CD4-positive, CD25-positive, alpha-beta regulatory T cell (primary cell): ENCODE results near the gene DPYD. TPM values are rescaled to one million over a fixed set of nuclear protein-coding genes. Genes with fewer than 3 reads are reported as not detected.
"Not testable (repeated sequence)": the region's sequence is repeated elsewhere in the genome, so short reads cannot be mapped to it uniquely, and the experiment has no call there.

Experiments
- ATAC-seq, 2 donors: fragments of 150-1000 bp; cut with Tn5 transposase; one replicate each; pipeline ENCODE4 v1.10.0; 2021; ENCODE audit warnings: low read depth in 2 of 2, moderate number of reproducible peaks in 2 of 2, moderate library complexity in 1 of 2
- DNase-seq, 3 donors: peaks; one replicate each; pipeline versions ENCODE4 v3.0.0 to v3.0.0-alpha.2; 2012 to 2022; ENCODE audit warnings: mixed read lengths in 1 of 3
- H3K27ac ChIP-seq: one replicate; pipeline ENCODE4 v1.7.0; 2013; ENCODE audit warnings: mild to moderate bottlenecking, low read length; ENCODE audit not compliant: insufficient read depth, poor library complexity, severe bottlenecking
- H3K27me3 ChIP-seq: one replicate; pipeline ENCODE4 v1.7.0; 2013; ENCODE audit warnings: low read length; ENCODE audit not compliant: control insufficient read depth, insufficient read depth
- H3K36me3 ChIP-seq: one replicate; pipeline ENCODE4 v1.7.0; 2013; ENCODE audit warnings: mild to moderate bottlenecking, low read length, moderate library complexity; ENCODE audit not compliant: control insufficient read depth, insufficient read depth
- H3K4me1 ChIP-seq: 2 replicates; pipeline ENCODE4 v1.7.0; 2013; ENCODE audit warnings: mild to moderate bottlenecking, low read length; ENCODE audit not compliant: insufficient read depth, control insufficient read depth, poor library complexity, severe bottlenecking
- H3K4me3 ChIP-seq: one replicate; pipeline ENCODE4 v1.7.0; 2013; ENCODE audit warnings: low read depth, mild to moderate bottlenecking, low read length, moderate library complexity
- H3K9me3 ChIP-seq, 2 experiments: 1 replicate in 1 of 2; 2 replicates in 1 of 2; pipeline ENCODE4 v1.7.0; 2013; ENCODE audit warnings: low read length in 2 of 2, mild to moderate bottlenecking in 1 of 2, moderate library complexity in 1 of 2; ENCODE audit not compliant: control insufficient read depth in 2 of 2
- H3K27ac Mint-ChIP-seq, 3 donors: one replicate each; pipeline ENCODE4 v1.8.0; 2020 to 2022; ENCODE audit warnings: mild to moderate bottlenecking in 3 of 3, mixed read lengths in 3 of 3, moderate library complexity in 2 of 3
- H3K27me3 Mint-ChIP-seq: one replicate; pipeline ENCODE4 v1.8.0; 2022; ENCODE audit warnings: mild to moderate bottlenecking, mixed read lengths
- H3K36me3 Mint-ChIP-seq: one replicate; pipeline ENCODE4 v1.8.0; 2020; ENCODE audit warnings: mixed read lengths
- H3K4me1 Mint-ChIP-seq, 4 donors: one replicate each; pipeline ENCODE4 v1.8.0; 2020 to 2022; ENCODE audit warnings: mixed read lengths in 4 of 4, mild to moderate bottlenecking in 1 of 4
- H3K4me3 Mint-ChIP-seq, 4 donors: one replicate each; pipeline ENCODE4 v1.8.0; 2020 to 2022; ENCODE audit warnings: mild to moderate bottlenecking in 4 of 4, mixed read lengths in 4 of 4, moderate library complexity in 3 of 4
- H3K9me3 Mint-ChIP-seq, 7 donors: one replicate each; pipeline ENCODE4 v1.8.0; 2020 to 2022; ENCODE audit warnings: mixed read lengths in 7 of 7, mild to moderate bottlenecking in 3 of 7, moderate library complexity in 2 of 7
- polyA plus RNA-seq, 4 donors: library from polyadenylated mRNA; unstranded; fragments of 300-500 nt; fragmentation: Illumina TruSeq; gene quantifications; one replicate each; pipeline ENCODE4 v1.2.3, GENCODE V29; 2021
- total RNA-seq: library from RNA; stranded (reverse); gene quantifications from one replicate; pipeline ENCODE4 v1.2.3, GENCODE V29; 2022

The DPYD gene
- total and polyA plus RNA-seq, 5 donors from 2014 or later: 47.6 to 87.3 (median 55.2) TPM

- no peak overlapping the region for H3K4me3 ChIP-seq
- DNase-seq: no peak
- H3K36me3 ChIP-seq: no peaks in the 10 kb centered on the region
- Mint-ChIP-seq H3K36me3 (peaks cover 14% of the 10 kb centered on the region), H3K27me3 (no peaks in the 10 kb centered on the region), H3K27ac (no peak overlapping the region), H3K4me1 (peaks cover 0 to 11% (median 1%) of the 10 kb centered on the region in 4 donors), H3K9me3 (peaks cover 0 to 4% (median 0%) of the 10 kb centered on the region in 7 donors), H3K4me3 (no peak overlapping the region)
- no peak for ATAC-seq
- H3K9me3 ChIP-seq: no peaks in the 10 kb centered on the region
- no peaks in the 10 kb centered on the region for H3K4me1 ChIP-seq
- H3K27ac ChIP-seq: no peak overlapping the region
- H3K27me3 ChIP-seq: no peaks in the 10 kb centered on the region
These were observed 673.6 kb downstream of the DPYD start for GRCh38 chr1:97247196-97247595.

- H3K9me3 ChIP-seq: no peaks in the 10 kb centered on the region
- H3K27ac Mint-ChIP-seq: no peak overlapping the region
- peaks cover 0 to 4% (median 0%) of the 10 kb centered on the region in 7 donors for H3K9me3 Mint-ChIP-seq
- peaks cover 8% of the 10 kb centered on the region for H3K36me3 Mint-ChIP-seq
- peaks cover 0 to 11% (median 1%) of the 10 kb centered on the region in 4 donors for H3K4me1 Mint-ChIP-seq
- H3K4me3 Mint-ChIP-seq: no peak overlapping the region
- no peaks in the 10 kb centered on the region for H3K27me3 ChIP-seq
- no peaks in the 10 kb centered on the region for H3K36me3 ChIP-seq
- no peak for ATAC-seq
- H3K27me3 Mint-ChIP-seq: no peaks in the 10 kb centered on the region
- no peaks in the 10 kb centered on the region for H3K4me1 ChIP-seq
- H3K4me3 ChIP-seq: no peak overlapping the region
- no peak for DNase-seq
- no peak overlapping the region for H3K27ac ChIP-seq
These were observed 675.2 kb downstream of the DPYD start for GRCh38 chr1:97245682-97246081.

GRCh38 chr1:97245026-97245425 is 675.8 kb downstream of the DPYD start:
- H3K27me3 ChIP-seq: no peaks in the 10 kb centered on the region
- no peak overlapping the region for H3K4me3 ChIP-seq
- Mint-ChIP-seq H3K27me3 (no peaks in the 10 kb centered on the region), H3K9me3 (peaks cover 0 to 4% (median 0%) of the 10 kb centered on the region in 7 donors), H3K27ac (no peak overlapping the region), H3K4me1 (peaks cover 0 to 11% (median 1%) of the 10 kb centered on the region in 4 donors), H3K36me3 (peaks cover 4% of the 10 kb centered on the region), H3K4me3 (no peak overlapping the region)
- H3K4me1 ChIP-seq: no peaks in the 10 kb centered on the region
- no peak overlapping the region for H3K27ac ChIP-seq
- H3K9me3 ChIP-seq: no peaks in the 10 kb centered on the region
- ATAC-seq (no peak), DNase-seq (no peak)
- H3K36me3 ChIP-seq: no peaks in the 10 kb centered on the region

- Histone ChIP-seq H3K4me1 (no peaks in the 10 kb centered on the region), H3K9me3 (no peaks in the 10 kb centered on the region), H3K36me3 (no peaks in the 10 kb centered on the region), H3K4me3 (no peak overlapping the region), H3K27ac (no peak overlapping the region), H3K27me3 (no peaks in the 10 kb centered on the region)
- no peak overlapping the region for H3K4me3 Mint-ChIP-seq
- peaks cover 0 to 4% (median 0%) of the 10 kb centered on the region in 7 donors for H3K9me3 Mint-ChIP-seq
- H3K36me3 Mint-ChIP-seq: peaks cover 2% of the 10 kb centered on the region
- DNase-seq: peak in 1 of 3 donors; percentile 29
- H3K27me3 Mint-ChIP-seq: no peaks in the 10 kb centered on the region
- peaks cover 0 to 11% (median 1%) of the 10 kb centered on the region in 4 donors for H3K4me1 Mint-ChIP-seq
- ATAC-seq: no peak
- H3K27ac Mint-ChIP-seq: no peak overlapping the region
These were observed 676.8 kb downstream of the DPYD start for GRCh38 chr1:97243973-97244560.

- ATAC-seq (no peak), DNase-seq (no peak)
- no peaks in the 10 kb centered on the region for H3K4me1 Mint-ChIP-seq
These were observed 682.0 kb downstream of the DPYD start for GRCh38 chr1:97238816-97239215.

GRCh38 chr1:97231354-97231753 is 689.5 kb downstream of the DPYD start:
- ATAC-seq, H3K9me3 ChIP-seq, H3K4me3 ChIP-seq, H3K4me1 ChIP-seq, DNase-seq, H3K4me3 Mint-ChIP-seq, H3K27me3 ChIP-seq, H3K27ac Mint-ChIP-seq, H3K9me3 Mint-ChIP-seq, H3K27me3 Mint-ChIP-seq, H3K27ac ChIP-seq, H3K4me1 Mint-ChIP-seq: not testable (repeated sequence)
- H3K36me3 ChIP-seq: peaks cover 20% of the 10 kb centered on the region
- H3K36me3 Mint-ChIP-seq: peaks cover 58% of the 10 kb centered on the region

More at GRCh38 chr1:97238816-97239215, 682.0 kb downstream of the DPYD start:
- Mint-ChIP-seq H3K4me3 (no peak overlapping the region), H3K9me3 (no peaks in the 10 kb centered on the region), H3K27ac (no peak overlapping the region), H3K36me3 (peaks cover 7% of the 10 kb centered on the region), H3K27me3 (no peaks in the 10 kb centered on the region)
- H3K9me3 ChIP-seq: no peaks in the 10 kb centered on the region
- no peaks in the 10 kb centered on the region for H3K4me1 ChIP-seq
- H3K4me3 ChIP-seq: no peak overlapping the region
- no peaks in the 10 kb centered on the region for H3K27me3 ChIP-seq
- peaks cover 10% of the 10 kb centered on the region for H3K36me3 ChIP-seq
- H3K27ac ChIP-seq: no peak overlapping the region

GRCh38 chr1:97212671-97213070 is 708.2 kb downstream of the DPYD start:
- Histone ChIP-seq H3K4me1 (no peaks in the 10 kb centered on the region), H3K36me3 (no peaks in the 10 kb centered on the region), H3K27me3 (no peaks in the 10 kb centered on the region), H3K4me3 (no peak overlapping the region), H3K27ac (no peak overlapping the region), H3K9me3 (no peaks in the 10 kb centered on the region)
- no peak for ATAC-seq
- peaks cover 0 to 3% (median 0%) of the 10 kb centered on the region in 4 donors for H3K4me1 Mint-ChIP-seq
- H3K27ac Mint-ChIP-seq: no peak overlapping the region
- H3K36me3 Mint-ChIP-seq: peaks cover 12% of the 10 kb centered on the region
- H3K9me3 Mint-ChIP-seq: no peaks in the 10 kb centered on the region
- no peak for DNase-seq
- H3K4me3 Mint-ChIP-seq: no peak overlapping the region
- no peaks in the 10 kb centered on the region for H3K27me3 Mint-ChIP-seq

- peaks cover 9% of the 10 kb centered on the region for H3K36me3 Mint-ChIP-seq
- Histone ChIP-seq H3K27me3 (no peaks in the 10 kb centered on the region), H3K27ac (no peak overlapping the region), H3K4me3 (no peak overlapping the region), H3K36me3 (no peaks in the 10 kb centered on the region), H3K9me3 (no peaks in the 10 kb centered on the region), H3K4me1 (no peaks in the 10 kb centered on the region)
- peaks cover 0 to 3% (median 0%) of the 10 kb centered on the region in 4 donors for H3K4me1 Mint-ChIP-seq
- no peaks in the 10 kb centered on the region for H3K27me3 Mint-ChIP-seq
- ATAC-seq (no peak), DNase-seq (no peak)
- H3K4me3 Mint-ChIP-seq: no peak overlapping the region
- H3K27ac Mint-ChIP-seq: no peak overlapping the region
- no peaks in the 10 kb centered on the region for H3K9me3 Mint-ChIP-seq
These were observed 710.5 kb downstream of the DPYD start for GRCh38 chr1:97210307-97210706.
